Ascending aorta (tissue), 2 donors: Measurements from ENCODE around the gene IL17B. TPM values are rescaled to one million over a fixed set of nuclear protein-coding genes. Genes with fewer than 3 reads are reported as not detected.

Experiments
- DNase-seq, 2 donors: peaks; one replicate each; pipeline ENCODE4 v3.0.0-alpha.2; 2019; ENCODE audit warnings: low spot score in 2 of 2
- H3K27ac ChIP-seq, 2 donors: fragments of 200-600 bp; sonication (generic); one replicate each; pipeline ENCODE4 v1.5.1; 2016 to 2017; ENCODE audit warnings: mild to moderate bottlenecking in 1 of 2
- H3K27me3 ChIP-seq: fragments of 200-600 bp; sonication (generic); one replicate; pipeline ENCODE4 v1.5.1; 2017
- H3K36me3 ChIP-seq, 2 donors: fragments of 200-600 bp; sonication (generic); one replicate each; pipeline ENCODE4 v1.5.1; 2016
- H3K4me1 ChIP-seq, 2 donors: fragments of 200-600 bp; sonication (generic); one replicate each; pipeline ENCODE4 v1.5.1; 2016 to 2017; ENCODE audit warnings: mild to moderate bottlenecking in 1 of 2
- H3K4me3 ChIP-seq, 2 donors: fragments of 200-600 bp; sonication (generic); one replicate each; pipeline ENCODE4 v1.5.1; 2016 to 2017; ENCODE audit warnings: mild to moderate bottlenecking in 1 of 2
- H3K9me3 ChIP-seq, 2 donors: fragments of 200-600 bp; sonication (generic); one replicate each; pipeline ENCODE4 v1.5.1; 2016
- intact Hi-C: fragments of 100-400 bp; cut with DNase I; formaldehyde crosslinking; loops from one replicate; pipeline ENCODE4 v1.15.1; 2023
- total RNA-seq: library from RNA; depleted of rRNA; stranded (reverse); fragments of >200 nt; gene quantifications from one replicate; pipeline ENCODE4 v1.1.0, GENCODE V29; 2016
- TF ChIP-seq, protein P1 (sequence below), 3 experiments: fragments of 200-600 bp in 2 of 3; fragments of 450-650 bp in 1 of 3; sonication (generic) in 2 of 3; IDR thresholded peaks; one replicate each; pipeline ENCODE4 v1.5.1; 2016 to 2019; ENCODE audit warnings: antibody characterized with exemption in 3 of 3, mild to moderate bottlenecking in 1 of 3, moderate library complexity in 1 of 3

IL17B gene
- total RNA-seq, 1 donor from 2014 or later: 46.8 TPM

- TF ChIP-seq, protein P1, sequence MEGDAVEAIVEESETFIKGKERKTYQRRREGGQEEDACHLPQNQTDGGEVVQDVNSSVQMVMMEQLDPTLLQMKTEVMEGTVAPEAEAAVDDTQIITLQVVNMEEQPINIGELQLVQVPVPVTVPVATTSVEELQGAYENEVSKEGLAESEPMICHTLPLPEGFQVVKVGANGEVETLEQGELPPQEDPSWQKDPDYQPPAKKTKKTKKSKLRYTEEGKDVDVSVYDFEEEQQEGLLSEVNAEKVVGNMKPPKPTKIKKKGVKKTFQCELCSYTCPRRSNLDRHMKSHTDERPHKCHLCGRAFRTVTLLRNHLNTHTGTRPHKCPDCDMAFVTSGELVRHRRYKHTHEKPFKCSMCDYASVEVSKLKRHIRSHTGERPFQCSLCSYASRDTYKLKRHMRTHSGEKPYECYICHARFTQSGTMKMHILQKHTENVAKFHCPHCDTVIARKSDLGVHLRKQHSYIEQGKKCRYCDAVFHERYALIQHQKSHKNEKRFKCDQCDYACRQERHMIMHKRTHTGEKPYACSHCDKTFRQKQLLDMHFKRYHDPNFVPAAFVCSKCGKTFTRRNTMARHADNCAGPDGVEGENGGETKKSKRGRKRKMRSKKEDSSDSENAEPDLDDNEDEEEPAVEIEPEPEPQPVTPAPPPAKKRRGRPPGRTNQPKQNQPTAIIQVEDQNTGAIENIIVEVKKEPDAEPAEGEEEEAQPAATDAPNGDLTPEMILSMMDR (IDR thresholded peaks at IDR 0.05): no peak
- H3K27ac ChIP-seq: peak overlapping the region; percentile 93 to 98
- H3K4me1 ChIP-seq: peaks cover 20 to 61% of the 10 kb centered on the region in 2 donors
- intact Hi-C loops: no loop called here
- no peaks in the 10 kb centered on the region for H3K36me3 ChIP-seq
- no peaks in the 10 kb centered on the region for H3K9me3 ChIP-seq
- DNase-seq: no peak
- H3K27me3 ChIP-seq: no peaks in the 10 kb centered on the region
- H3K4me3 ChIP-seq: no peak overlapping the region
These were observed 804 bp upstream of the IL17B start for GRCh38 chr5:149379818-149380374.

- intact Hi-C loops: no loop called here
These were observed 761 bp downstream of the IL17B start for GRCh38 chr5:149378241-149378820.

DNA sequence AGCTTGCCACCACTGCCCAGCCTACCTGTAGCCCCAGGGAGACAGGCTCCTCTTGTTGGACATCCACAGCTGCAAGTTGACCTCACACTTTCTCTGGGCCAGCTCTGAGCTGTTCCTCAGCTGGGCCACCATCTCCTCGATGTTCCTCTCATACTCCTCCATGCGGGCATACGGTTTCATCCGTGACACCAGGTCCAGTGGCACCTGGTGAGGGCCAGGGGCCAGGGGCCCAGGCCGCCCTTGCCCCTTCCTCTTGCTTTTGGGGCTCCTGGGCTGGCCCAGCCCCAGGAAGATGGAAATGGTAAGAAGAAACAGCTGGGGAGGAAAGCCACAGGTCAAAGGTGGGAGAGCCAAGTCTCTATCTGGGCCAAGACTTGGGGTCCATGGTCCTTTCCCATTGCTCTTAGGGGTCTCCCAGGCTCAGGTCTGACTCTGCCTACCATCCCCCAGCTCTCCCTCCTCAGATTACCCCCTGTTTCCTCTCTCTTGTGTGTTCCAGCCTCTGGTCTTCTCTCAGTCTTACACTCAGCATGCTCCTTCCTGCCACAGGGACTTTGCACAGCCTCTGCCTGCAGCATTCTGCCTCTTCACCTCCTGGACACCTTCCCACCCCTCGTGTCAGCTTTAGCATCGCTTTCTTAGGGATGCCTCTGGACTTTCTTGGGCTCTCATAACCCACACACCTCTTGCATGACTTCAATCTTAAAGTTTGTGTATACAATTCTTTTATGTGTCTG, 2.2 kb downstream of the IL17B start:
- intact Hi-C loops: no loop called here
- TF ChIP-seq, protein P1 (IDR thresholded peaks at IDR 0.05): no peak
- Histone ChIP-seq H3K4me1 (peaks cover 9 to 45% of the 10 kb centered on the region in 2 donors), H3K27ac (peak overlapping the region; percentile 57 to 93), H3K27me3 (no peaks in the 10 kb centered on the region), H3K36me3 (no peaks in the 10 kb centered on the region), H3K9me3 (no peaks in the 10 kb centered on the region), H3K4me3 (no peak overlapping the region)
- peak in 1 of 2 donors; percentile 49 for DNase-seq

More at GRCh38 chr5:149378241-149378820, 761 bp downstream of the IL17B start:
- no peaks in the 10 kb centered on the region for H3K27me3 ChIP-seq
- H3K4me3 ChIP-seq: no peak overlapping the region
- TF ChIP-seq, protein P1 (IDR thresholded peaks at IDR 0.05): no peak
- no peaks in the 10 kb centered on the region for H3K9me3 ChIP-seq
- peaks cover 20 to 48% of the 10 kb centered on the region in 2 donors for H3K4me1 ChIP-seq
- no peaks in the 10 kb centered on the region for H3K36me3 ChIP-seq
- DNase-seq: no peak
- H3K27ac ChIP-seq: peak overlapping the region; percentile 93 to 98

DNA sequence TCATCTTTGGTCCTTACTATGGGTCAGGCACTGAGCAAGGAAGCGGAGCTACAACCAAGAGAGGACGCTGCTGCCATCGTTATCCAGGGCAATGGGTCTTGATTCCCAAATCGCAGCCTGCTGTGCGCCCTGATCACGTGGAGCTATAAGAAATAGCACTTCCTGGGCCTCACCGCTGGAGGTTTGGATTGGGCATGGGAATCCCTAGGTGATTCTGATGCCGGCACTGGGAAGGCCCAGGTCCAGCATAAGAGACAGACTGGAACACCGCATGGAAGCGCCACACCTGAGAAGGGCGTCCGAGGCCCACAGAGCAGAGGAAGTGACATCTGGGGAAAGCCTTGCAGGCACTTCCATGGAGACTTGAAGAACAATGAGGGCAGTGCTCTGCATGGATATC, 3.0 kb downstream of the IL17B start:
- Histone ChIP-seq H3K9me3 (no peaks in the 10 kb centered on the region), H3K27me3 (no peaks in the 10 kb centered on the region), H3K27ac (peak overlapping the region; percentile 57 to 93), H3K36me3 (no peaks in the 10 kb centered on the region), H3K4me1 (peaks cover 12 to 43% of the 10 kb centered on the region in 2 donors), H3K4me3 (no peak overlapping the region)
- TF ChIP-seq, protein P1 (IDR thresholded peaks at IDR 0.05): no peak
- intact Hi-C loops: no loop called here
- peak in 1 of 2 donors; percentile 43 for DNase-seq

- Histone ChIP-seq H3K4me1 (peaks cover 9 to 39% of the 10 kb centered on the region in 2 donors), H3K27ac (peak overlapping the region; percentile 77 to 88), H3K9me3 (no peaks in the 10 kb centered on the region), H3K36me3 (no peaks in the 10 kb centered on the region), H3K4me3 (no peak overlapping the region), H3K27me3 (no peaks in the 10 kb centered on the region)
- DNase-seq: peak in 1 of 2 donors; percentile 16
- TF ChIP-seq, protein P1 (IDR thresholded peaks at IDR 0.05): no peak
- intact Hi-C loops: no loop called here
These were observed 3.7 kb downstream of the IL17B start for GRCh38 chr5:149375434-149375833.
